Measurements from ENCODE around the gene STMN3.
"Not testable (repeated sequence)": the region's sequence is repeated elsewhere in the genome, so short reads cannot be mapped to it uniquely, and the experiment has no call there.

STMN3 gene

GRCh38 chr20:63675681-63676368, 22.6 kb upstream of the STMN3 start:
- DNase-seq, result no peak

GRCh38 chr20:63673951-63674350, 20.7 kb upstream of the STMN3 start:
- no peak for DNase-seq

DNA sequence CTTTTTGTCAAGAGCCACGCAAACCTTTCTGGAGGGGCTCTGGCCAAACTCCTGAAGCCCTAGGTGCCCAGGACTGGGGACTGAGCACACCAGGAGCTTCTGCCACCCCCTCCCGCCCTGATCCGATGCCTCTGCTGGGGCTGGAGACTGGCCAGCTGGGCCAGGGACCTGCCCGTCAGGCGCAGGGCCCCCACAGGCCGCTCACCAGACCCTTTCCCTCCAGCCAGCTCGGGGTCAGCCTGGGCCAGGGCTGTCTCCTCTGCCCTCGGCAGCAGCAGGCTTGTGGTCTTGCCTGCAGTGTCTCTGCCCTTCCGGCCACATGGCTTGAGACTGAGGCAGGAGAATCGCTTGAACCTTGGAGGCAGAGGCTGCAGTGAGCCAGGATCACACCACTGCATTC, 19.4 kb upstream of the STMN3 start:
- DNase-seq, result no peak

DNA sequence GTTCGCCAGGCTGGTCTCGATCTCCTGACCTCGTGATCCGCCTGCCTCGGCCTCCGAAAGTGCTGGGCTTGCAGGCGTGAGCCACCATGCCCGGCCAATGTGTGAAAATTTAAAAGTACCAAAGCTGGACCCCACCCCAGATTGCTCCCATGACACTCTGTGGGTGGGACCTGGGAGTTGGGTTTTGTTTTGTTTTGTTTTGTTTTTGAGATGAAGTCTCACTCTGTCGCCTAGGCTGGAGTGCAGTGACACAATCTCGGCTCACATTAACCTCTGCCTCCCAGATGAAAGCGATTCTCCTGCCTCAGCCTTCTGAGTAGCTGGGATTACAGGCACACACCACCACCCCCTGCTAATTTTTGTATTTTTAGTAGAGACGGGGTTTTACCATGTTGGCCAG, 18.5 kb upstream of the STMN3 start:
- DNase-seq, result not testable (repeated sequence)

- DNase-seq, result no peak
Observed at GRCh38 chr20:63668351-63668750, 15.1 kb upstream of the STMN3 start.

DNA sequence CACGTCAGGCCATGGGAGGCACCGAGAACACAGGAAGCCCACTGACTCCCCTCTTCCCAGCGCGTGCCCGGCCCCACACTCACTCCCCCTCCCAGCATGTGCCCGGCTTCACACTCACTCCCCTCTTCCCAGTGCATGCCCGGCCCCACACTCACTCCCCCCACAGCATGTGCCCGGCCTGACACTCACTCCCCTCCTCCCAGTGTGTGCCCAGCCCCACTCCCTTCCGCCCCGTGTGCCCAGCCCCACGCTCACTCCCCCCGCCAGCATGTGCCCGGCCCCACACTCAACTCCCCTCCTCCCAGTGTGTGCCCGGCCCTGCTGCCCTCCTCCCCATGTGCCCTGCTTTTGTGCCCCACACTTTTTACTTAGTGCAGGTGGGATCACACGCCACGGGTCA, 14.6 kb upstream of the STMN3 start:
- no peak for DNase-seq

GRCh38 chr20:63665708-63666107, 12.5 kb upstream of the STMN3 start:
- no peak for DNase-seq

- no peak for DNase-seq
Observed at GRCh38 chr20:63664861-63665594, 11.8 kb upstream of the STMN3 start.

DNA sequence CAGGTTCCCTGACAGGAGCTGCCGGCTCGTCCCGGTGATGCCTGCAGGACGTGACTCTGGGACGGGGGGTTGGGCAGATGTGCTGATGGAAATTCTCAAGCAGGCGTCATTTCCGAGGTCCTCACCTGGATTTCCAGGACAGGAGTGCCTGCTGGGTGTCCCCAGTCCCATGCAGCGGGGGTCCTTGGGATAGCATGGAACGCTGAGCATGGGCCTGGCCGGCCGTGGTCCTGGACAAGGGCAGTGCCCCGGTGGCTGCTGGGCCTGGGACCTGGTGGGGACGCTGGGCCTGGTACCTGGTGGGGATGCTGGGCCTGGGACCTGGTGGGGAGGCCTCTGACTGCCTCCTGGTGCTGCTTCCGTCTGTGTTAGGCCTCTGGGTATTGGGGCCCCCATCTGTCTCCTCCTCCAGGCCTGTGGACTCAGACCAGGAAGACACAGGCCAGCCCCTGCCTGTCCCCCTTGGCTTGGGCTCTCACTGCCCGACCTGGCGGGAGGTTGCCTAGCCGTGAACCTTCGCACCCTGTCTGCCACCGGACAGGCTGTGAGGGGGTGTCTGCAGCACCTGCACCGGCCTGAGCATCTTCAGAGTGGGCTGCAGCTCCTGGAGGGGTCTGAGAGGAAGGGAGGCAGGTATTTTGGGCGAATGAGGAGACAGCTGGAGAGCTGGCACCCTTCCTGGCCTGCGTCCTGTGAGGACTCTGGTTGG, 11.1 kb upstream of the STMN3 start:
- no peak for DNase-seq

DNA sequence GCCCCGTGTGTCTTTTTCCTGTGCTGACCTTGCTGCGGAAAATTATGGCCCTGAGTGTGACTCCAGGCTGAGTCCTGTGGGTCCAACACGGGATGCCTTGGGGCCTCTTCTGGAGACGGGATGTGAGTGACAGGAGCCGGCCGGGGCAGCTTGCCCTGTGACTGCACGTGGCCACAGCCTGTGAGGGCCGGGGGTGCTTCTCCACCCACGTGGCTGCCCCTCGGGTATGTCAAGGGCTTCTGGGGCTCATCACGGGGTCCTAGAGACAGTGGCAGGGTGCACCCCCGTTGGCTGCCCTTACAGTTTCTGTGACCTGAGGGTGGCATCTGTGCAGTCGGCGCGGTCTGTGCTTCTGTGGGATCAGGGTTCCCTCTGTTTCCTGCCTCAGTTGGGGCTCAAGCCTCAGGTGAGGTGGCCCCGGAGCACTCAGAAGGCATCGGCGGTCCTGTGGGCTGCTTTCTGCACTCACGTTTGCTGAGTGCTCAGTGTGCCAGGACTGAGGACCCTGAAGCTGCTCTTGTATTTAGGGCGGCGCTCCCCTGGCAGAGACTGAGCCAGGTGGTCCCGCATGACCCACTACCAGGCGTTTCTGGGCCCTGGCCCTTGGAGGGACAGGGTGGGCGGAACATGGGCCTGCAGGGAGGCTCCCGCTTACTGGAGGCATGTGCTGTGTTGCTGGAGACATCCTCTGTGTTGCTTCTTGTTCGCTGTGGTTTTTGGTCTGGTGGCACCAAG, 10.3 kb upstream of the STMN3 start:
- no peak for DNase-seq

- no peak for DNase-seq
Observed at GRCh38 chr20:63662813-63663189, 9.6 kb upstream of the STMN3 start.

GRCh38 chr20:63661959-63662812, 9.0 kb upstream of the STMN3 start:
- DNase-seq, result no peak

- no peak for DNase-seq
Observed at GRCh38 chr20:63661108-63661507, 7.9 kb upstream of the STMN3 start.

- DNase-seq, result no peak
Observed at GRCh38 chr20:63660622-63661021, 7.4 kb upstream of the STMN3 start.

DNA sequence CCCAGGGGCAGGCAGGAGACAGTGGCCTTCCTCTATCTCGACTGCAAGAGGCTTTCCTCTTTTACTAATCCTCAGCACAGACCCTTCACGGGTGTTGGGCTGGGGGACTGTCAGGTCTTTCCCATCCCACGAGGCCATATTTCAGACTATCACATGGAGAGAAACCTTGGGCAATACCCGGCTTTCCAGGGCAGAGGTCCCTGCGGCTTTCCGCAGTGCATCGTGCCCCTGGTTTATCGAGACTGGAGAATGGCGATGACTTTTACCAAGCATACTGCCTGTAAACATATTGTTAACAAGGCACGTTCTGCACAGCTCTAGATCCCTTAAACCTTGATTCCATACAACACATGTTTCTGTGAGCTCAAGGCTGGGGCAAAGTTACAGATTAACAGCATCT, 7.0 kb upstream of the STMN3 start:
- not testable (repeated sequence) for DNase-seq

- DNase-seq, result no peak
Observed at GRCh38 chr20:63659370-63659769, 6.1 kb upstream of the STMN3 start.

DNA sequence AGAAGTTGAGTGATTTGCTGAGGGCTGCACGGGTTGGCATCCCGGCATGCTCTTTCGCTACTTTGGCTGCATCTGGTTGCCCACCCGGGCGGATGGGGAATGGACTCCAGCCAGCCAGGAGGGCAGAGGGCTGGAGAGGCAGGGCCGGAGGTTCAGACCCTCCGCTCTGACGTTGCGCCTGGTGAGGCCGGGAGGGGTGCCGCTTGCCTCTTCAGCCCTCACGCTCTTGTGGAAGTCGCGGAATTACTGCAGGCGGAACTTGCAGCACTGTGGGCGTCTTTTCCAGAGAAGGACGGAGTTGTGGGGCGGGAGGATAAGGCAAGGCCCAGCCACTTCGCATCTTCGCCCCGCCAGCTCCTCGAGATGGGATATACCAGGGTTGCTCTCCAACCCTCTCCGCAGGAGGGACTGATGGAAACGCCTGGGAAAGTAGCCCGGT, 5.5 kb upstream of the STMN3 start:
- no peak for DNase-seq

DNA sequence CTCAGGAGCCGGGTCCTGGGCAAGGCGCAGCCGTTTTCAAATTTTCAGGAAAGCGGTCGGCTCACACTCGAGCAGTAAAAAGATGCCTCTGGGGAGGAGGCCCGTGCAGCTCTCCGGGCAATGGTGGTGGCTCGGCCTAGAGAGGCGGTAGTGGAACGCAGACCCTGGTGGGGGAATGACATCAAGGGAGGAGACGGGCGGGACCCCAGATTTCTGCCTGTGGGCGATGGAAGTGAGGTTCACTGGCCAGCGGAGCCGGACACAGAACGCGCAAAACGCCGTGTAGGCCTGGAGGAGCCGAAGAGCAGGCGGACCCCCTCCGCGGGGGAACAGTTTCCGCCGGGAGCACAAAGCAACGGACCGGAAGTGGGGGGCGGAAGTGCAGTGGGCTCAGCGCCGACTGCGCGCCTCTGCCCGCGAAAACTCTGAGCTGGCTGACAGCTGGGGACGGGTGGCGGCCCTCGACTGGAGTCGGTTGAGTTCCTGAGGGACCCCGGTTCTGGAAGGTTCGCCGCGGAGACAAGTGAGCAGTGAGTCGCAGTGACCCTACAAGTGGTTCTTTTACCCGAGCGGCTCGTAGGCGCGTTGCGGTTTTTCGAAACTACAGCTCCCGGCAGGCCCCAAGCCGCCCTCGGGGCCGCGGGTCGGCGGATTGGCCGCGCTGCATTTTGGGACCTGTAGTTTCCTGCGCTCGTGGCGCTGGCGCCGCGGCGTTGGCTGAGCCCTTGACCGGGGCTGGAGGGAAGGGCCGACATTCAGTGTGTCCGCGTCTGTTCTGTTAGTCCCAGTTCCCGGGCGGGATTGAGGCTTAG, 4.9 kb upstream of the STMN3 start, which contains the start of gene RTEL1:
RTEL1 (plus strand) TSS at position 376 of the 812 bp plus-strand sequence. CDS start 1,091 bp downstream, outside the sequence.
- DNase-seq, result peak; percentile 62

DNA sequence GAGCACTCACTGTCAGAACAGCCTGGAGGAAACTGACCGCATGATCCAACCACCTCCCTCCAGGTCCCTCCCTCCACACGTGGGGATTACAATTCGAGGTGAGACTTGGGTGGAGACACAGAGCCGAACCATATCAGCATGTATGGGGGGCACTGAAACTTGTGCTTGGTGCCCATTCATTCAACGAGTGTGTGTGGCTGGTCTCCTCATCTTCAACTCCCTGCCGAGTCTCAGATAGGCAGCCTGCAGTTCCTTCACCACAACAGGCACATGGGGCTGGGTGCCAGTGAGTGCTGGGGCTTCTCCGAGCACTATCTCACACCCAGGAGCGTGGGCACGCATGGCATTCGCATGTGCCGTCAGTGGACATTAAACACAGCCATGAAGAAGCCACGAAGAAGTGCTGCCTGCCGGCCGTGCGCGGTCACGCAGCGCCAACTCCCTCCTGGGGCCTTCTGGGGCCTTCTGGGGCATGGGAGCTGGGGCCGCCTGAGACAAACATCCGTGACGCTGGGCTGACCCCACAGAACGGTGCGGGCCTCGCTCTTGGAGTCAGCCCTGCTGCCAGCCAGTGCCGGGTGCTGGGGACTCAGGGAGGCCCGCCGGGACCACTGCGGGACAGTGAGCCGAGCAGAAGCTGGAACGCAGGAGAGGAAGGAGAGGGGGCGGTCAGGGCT, 4.2 kb upstream of the STMN3 start:
- DNase-seq, result no peak

GRCh38 chr20:63656451-63656850, 3.2 kb upstream of the STMN3 start:
- DNase-seq, result no peak

GRCh38 chr20:63655249-63655648, 2.0 kb upstream of the STMN3 start:
- DNase-seq, result no peak

Data from SIG-M5 (cell line).